ENCODE data around the gene ZNF571.

ZNF571 gene

GRCh38 chr19:37563518-37563917 lies 31.1 kb downstream of the ZNF571 start:
- TF ChIP-seq ZBTB6 (tag by site-specific recombination; IDR thresholded peaks at IDR 0.05) = no peak
- TF ChIP-seq ZNF501 (tag by site-specific recombination; IDR thresholded peaks at IDR 0.05) = no peak
- TF ChIP-seq ZNF426 (tag by site-specific recombination; IDR thresholded peaks at IDR 0.05) = no peak
- no peak for TF ChIP-seq ZBTB1 (tag by site-specific recombination; IDR thresholded peaks at IDR 0.05)
- no peak for TF ChIP-seq PRDM1 (tag by site-specific recombination; IDR thresholded peaks at IDR 0.05)
- TF ChIP-seq ZSCAN5A (tag by site-specific recombination; IDR thresholded peaks at IDR 0.05) = no peak
- TF ChIP-seq ZNF580 (tag by site-specific recombination; IDR thresholded peaks at IDR 0.05) = no peak
- no peak for TF ChIP-seq ZFP3 (tag by site-specific recombination; IDR thresholded peaks at IDR 0.05; ENCODE audit: low read depth)
- no peak for TF ChIP-seq ZNF670 (tag by site-specific recombination; IDR thresholded peaks at IDR 0.05; ENCODE audit: low read depth)
- no peak for TF ChIP-seq ZNF10 (tag by site-specific recombination; IDR thresholded peaks at IDR 0.05)
- TF ChIP-seq ZNF433 (tag by site-specific recombination; IDR thresholded peaks at IDR 0.05; ENCODE audit: low read depth) = no peak
- no peak for TF ChIP-seq BCL6B (tag by site-specific recombination; IDR thresholded peaks at IDR 0.05)
- no peak for TF ChIP-seq EGR2 (tag by site-specific recombination; IDR thresholded peaks at IDR 0.05; ENCODE audit: low read depth)
- no peak for TF ChIP-seq KLF7 (tag by site-specific recombination; IDR thresholded peaks at IDR 0.05; ENCODE audit: borderline replicate concordance)
- no peak for TF ChIP-seq ZFP41 (tag by site-specific recombination; IDR thresholded peaks at IDR 0.05; ENCODE audit: borderline replicate concordance)
- no peak for TF ChIP-seq KLF10 (tag by site-specific recombination; IDR thresholded peaks at IDR 0.05)
- H3K9me3 ChIP-seq (ENCODE audit: control insufficient read depth, insufficient read depth, low read depth, low read length) = peaks cover 60% of the 10 kb centered on the region
- POLR2A ChIA-PET = no interaction called here
- H3K4me3 ChIP-seq (ENCODE audit: low read depth, low read length) = no peak overlapping the region
- peaks cover 5 to 22% of the 10 kb centered on the region in 2 experiments for H3K36me3 ChIP-seq (ENCODE audit: control insufficient read depth in 2 of 2, insufficient read depth in 1 of 2, low read length in 2 of 2)
- no peaks in the 10 kb centered on the region for H3K4me1 ChIP-seq (ENCODE audit: control insufficient read depth, insufficient read depth, low read length)
- CTCF ChIA-PET = no interaction called here
- no peak overlapping the region for H3K27ac ChIP-seq (ENCODE audit: extremely low read depth, low read depth, low read length)

- CTCF ChIA-PET = interaction anchor here (0.5 to 1.3 kb wide), 8 partner anchors 24 to 242 kb away, joined by 3 to 8 read pairs (median 4); no protein-coding TSS in a partner anchor
- H3K4me3 ChIP-seq (ENCODE audit: low read depth, low read length) = no peak overlapping the region
- no peaks in the 10 kb centered on the region for H3K36me3 ChIP-seq (ENCODE audit: control insufficient read depth in 2 of 2, insufficient read depth in 1 of 2, low read length in 2 of 2)
- H3K9me3 ChIP-seq (ENCODE audit: control insufficient read depth, insufficient read depth, low read depth, low read length) = peaks cover 41% of the 10 kb centered on the region
- no peak overlapping the region for H3K27ac ChIP-seq (ENCODE audit: extremely low read depth, low read depth, low read length)
- TF ChIP-seq GLIS2 (tag by site-specific recombination; IDR thresholded peaks at IDR 0.05) (no peak), YY1 (tag by site-specific recombination; IDR thresholded peaks at IDR 0.05) (no peak), ZBTB7A (tag by site-specific recombination; IDR thresholded peaks at IDR 0.05; ENCODE audit: low read depth) (no peak)
- POLR2A ChIA-PET = interaction anchor here (1.0 kb wide), 1 partner anchor 180 kb away, joined by 3 read pairs; the partner anchor contains the start of gene ZNF527
- H3K4me1 ChIP-seq (ENCODE audit: control insufficient read depth, insufficient read depth, low read length) = no peaks in the 10 kb centered on the region
Observed at GRCh38 chr19:37551129-37551993, 43.2 kb downstream of the ZNF571 start.

All from HEK293 (cell line).